Breast epithelium (tissue), 3 donors: Measurements from ENCODE around the gene AOPEP.

Experiments used
- POLR2A ChIP-seq: fragments of 450-650 bp; IDR thresholded peaks from one replicate; pipeline ENCODE4 v1.6.1; 2016; ENCODE audit warnings: antibody characterized with exemption, mild to moderate bottlenecking, moderate library complexity
- POLR2AphosphoS5 ChIP-seq, 3 donors: sonication (generic); formaldehyde crosslinking; IDR thresholded peaks; one replicate each; pipeline ENCODE4 v1.6.1; 2017; ENCODE audit warnings: antibody characterized with exemption in 3 of 3
- TF ChIP-seq, protein P1 (sequence below), 3 donors: fragments of 450-650 bp; IDR thresholded peaks; one replicate each; pipeline ENCODE4 v1.5.1; 2016 to 2017; ENCODE audit warnings: antibody characterized with exemption in 3 of 3, mild to moderate bottlenecking in 3 of 3, moderate library complexity in 3 of 3

DNA sequence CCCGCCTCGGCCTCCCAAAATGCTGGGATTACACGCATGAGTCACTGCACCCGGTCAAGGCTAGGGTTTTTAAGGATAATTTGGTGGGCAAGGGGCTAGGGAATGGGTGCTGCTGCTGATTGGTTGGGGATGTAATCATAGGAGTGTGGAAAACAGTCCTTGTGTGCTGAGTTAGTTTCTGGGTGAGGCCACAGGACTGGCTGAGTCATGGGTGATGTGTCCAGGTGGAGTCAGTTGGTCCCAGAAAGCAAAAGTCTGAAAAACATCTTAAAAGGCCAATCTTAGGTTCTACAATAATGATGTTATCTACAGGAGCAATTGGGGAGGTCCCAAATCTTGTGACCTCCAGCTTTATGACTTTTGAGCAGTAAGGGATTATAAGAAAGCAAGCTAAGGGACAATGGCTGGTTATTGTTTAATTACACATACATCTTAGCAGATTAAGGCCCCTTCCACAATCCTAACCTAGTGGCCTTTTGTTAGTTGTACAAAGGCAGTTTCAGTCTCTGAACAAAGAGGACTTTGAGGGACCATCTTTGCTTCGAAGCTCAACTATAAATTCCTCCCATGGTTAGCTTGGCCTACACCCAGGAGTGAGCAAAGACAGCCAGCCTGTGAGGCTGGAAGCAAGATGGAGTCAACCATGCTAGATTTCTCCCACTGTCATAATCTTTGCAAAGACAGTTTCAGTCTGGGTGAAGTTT lies 5.5 kb upstream of the AOPEP start:
- no peak for TF ChIP-seq POLR2AphosphoS5 (IDR thresholded peaks at IDR 0.05)
- TF ChIP-seq POLR2A: no peak
- TF ChIP-seq, protein P1, sequence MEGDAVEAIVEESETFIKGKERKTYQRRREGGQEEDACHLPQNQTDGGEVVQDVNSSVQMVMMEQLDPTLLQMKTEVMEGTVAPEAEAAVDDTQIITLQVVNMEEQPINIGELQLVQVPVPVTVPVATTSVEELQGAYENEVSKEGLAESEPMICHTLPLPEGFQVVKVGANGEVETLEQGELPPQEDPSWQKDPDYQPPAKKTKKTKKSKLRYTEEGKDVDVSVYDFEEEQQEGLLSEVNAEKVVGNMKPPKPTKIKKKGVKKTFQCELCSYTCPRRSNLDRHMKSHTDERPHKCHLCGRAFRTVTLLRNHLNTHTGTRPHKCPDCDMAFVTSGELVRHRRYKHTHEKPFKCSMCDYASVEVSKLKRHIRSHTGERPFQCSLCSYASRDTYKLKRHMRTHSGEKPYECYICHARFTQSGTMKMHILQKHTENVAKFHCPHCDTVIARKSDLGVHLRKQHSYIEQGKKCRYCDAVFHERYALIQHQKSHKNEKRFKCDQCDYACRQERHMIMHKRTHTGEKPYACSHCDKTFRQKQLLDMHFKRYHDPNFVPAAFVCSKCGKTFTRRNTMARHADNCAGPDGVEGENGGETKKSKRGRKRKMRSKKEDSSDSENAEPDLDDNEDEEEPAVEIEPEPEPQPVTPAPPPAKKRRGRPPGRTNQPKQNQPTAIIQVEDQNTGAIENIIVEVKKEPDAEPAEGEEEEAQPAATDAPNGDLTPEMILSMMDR (IDR thresholded peaks at IDR 0.05): no peak
